Caco-2 (cell line): ENCODE results near the gene NALCN. TPM values are rescaled to one million over a fixed set of nuclear protein-coding genes. Genes with fewer than 3 reads are reported as not detected.
"Not testable (repeated sequence)": the region's sequence is repeated elsewhere in the genome, so short reads cannot be mapped to it uniquely, and the experiment has no call there.

Experiments used
- BruUV-seq: library from RNA; stranded (reverse); fragments of 400-500 nt; replicated peaks from 2 replicates; lab custom pipeline; 2021; lab: Mats Ljungman, UMichigan
- CTCF ChIA-PET: fragments of 300-600 bp; sonication (Branson Sonifier 250); formaldehyde crosslinking; loops from one replicate; lab custom pipeline; 2022; ENCODE audit warnings: antibody characterized with exemption; lab: Charles Lee
- POLR2A ChIA-PET: fragments of 300-600 bp; sonication (Branson Sonifier 250); formaldehyde crosslinking; loops from one replicate; lab custom pipeline; 2022; ENCODE audit warnings: antibody characterized with exemption; lab: Charles Lee
- DNase-seq, 2 experiments: peaks; one replicate each; pipeline versions ENCODE4 v3.0.0 to v3.0.0-alpha.2; 2020 to 2022
- H3K27me3 ChIP-seq: replicated peaks from 2 replicates; pipeline ENCODE4 v1.6.0; 2011; ENCODE audit warnings: low read length; ENCODE audit not compliant: control insufficient read depth, insufficient read depth
- H3K36me3 ChIP-seq: 2 replicates; pipeline ENCODE4 v1.5.1; 2011; ENCODE audit warnings: low read length; ENCODE audit not compliant: control insufficient read depth, insufficient read depth
- H3K4me1 ChIP-seq: fragments of 250-450 bp; sonication (Bioruptor Pico); 2 replicates; pipeline ENCODE4 v1.5.1; 2020; ENCODE audit warnings: mild to moderate bottlenecking
- H3K4me3 ChIP-seq: 2 replicates; pipeline ENCODE4 v1.5.1; 2011; ENCODE audit warnings: low read depth, mild to moderate bottlenecking, control low read depth, low read length
- H3K9me3 ChIP-seq: fragments of 250-450 bp; sonication (Bioruptor Pico); 2 replicates; pipeline ENCODE4 v1.5.1; 2020; ENCODE audit warnings: mild to moderate bottlenecking, moderate library complexity
- H3K27ac Mint-ChIP-seq: one replicate; pipeline ENCODE4 v1.8.0; 2022; ENCODE audit warnings: mixed read lengths; ENCODE audit not compliant: unreplicated experiment
- H3K27me3 Mint-ChIP-seq: one replicate; pipeline ENCODE4 v1.8.0; 2022; ENCODE audit warnings: mixed read lengths; ENCODE audit not compliant: insufficient read depth, unreplicated experiment
- H3K36me3 Mint-ChIP-seq: one replicate; pipeline ENCODE4 v1.8.0; 2022; ENCODE audit warnings: mild to moderate bottlenecking, mixed read lengths; ENCODE audit not compliant: insufficient read depth, unreplicated experiment
- H3K4me1 Mint-ChIP-seq: one replicate; pipeline ENCODE4 v1.8.0; 2022; ENCODE audit warnings: low read depth, mixed read lengths; ENCODE audit not compliant: unreplicated experiment
- H3K4me3 Mint-ChIP-seq: one replicate; pipeline ENCODE4 v1.8.0; 2022; ENCODE audit warnings: mild to moderate bottlenecking, moderate library complexity, mixed read lengths; ENCODE audit not compliant: unreplicated experiment
- H3K9me3 Mint-ChIP-seq: one replicate; pipeline ENCODE4 v1.8.0; 2022; ENCODE audit warnings: mixed read lengths; ENCODE audit not compliant: unreplicated experiment
- CTCF ChIP-seq, 2 experiments: fragments of 200-600 bp in 1 of 2; IDR thresholded peaks; 1 replicate in 1 of 2; 2 replicates in 1 of 2; pipeline versions ENCODE4 v1.5.1 to v1.8.0; 2011 to 2022; ENCODE audit warnings: antibody characterized with exemption in 1 of 2, control low read depth in 1 of 2, inconsistent platforms in 1 of 2, low read depth in 1 of 2, low read length in 1 of 2, mild to moderate bottlenecking in 1 of 2, moderate library complexity in 1 of 2; ENCODE audit not compliant: insufficient read depth in 1 of 2, severe bottlenecking in 1 of 2, unreplicated experiment in 1 of 2
- intact Hi-C: fragments of 100-400 bp; cut with micrococcal nuclease; formaldehyde crosslinking; loops from one replicate; pipeline ENCODE4 v1.10.0; 2022; ENCODE audit not compliant: unreplicated experiment
- total RNA-seq: library from RNA; stranded (reverse); gene quantifications from 2 replicates; pipeline ENCODE4 v1.2.3, GENCODE V29; 2022

The NALCN gene
- total RNA-seq, 1 experiment from 2014 or later, result not detected

GRCh38 chr13:101325423-101325822 is 90.9 kb downstream of the NALCN start:
- no peak overlapping the region for H3K4me3 Mint-ChIP-seq
- no peaks in the 10 kb centered on the region for H3K4me1 Mint-ChIP-seq
- no peak overlapping the region for H3K27ac Mint-ChIP-seq
- TF ChIP-seq CTCF (IDR thresholded peaks at IDR 0.05; ENCODE audit: insufficient read depth in 1 of 2, low read depth in 1 of 2, low read length in 1 of 2, severe bottlenecking in 1 of 2, unreplicated experiment in 1 of 2), result no peak
- ChIA-PET POLR2A (no interaction called here), CTCF (no interaction called here)
- Histone ChIP-seq H3K9me3 (no peaks in the 10 kb centered on the region), H3K4me3 (no peak overlapping the region), H3K36me3 (no peaks in the 10 kb centered on the region), H3K27me3 (no peaks in the 10 kb centered on the region), H3K4me1 (no peaks in the 10 kb centered on the region)
- no TSS peak for BruUV-seq
- no peaks in the 10 kb centered on the region for H3K9me3 Mint-ChIP-seq
- intact Hi-C loops, result no loop called here
- DNase-seq, result no peak
- H3K36me3 Mint-ChIP-seq, result no peaks in the 10 kb centered on the region
- H3K27me3 Mint-ChIP-seq, result no peaks in the 10 kb centered on the region

- intact Hi-C loops, result no loop called here
- no peak overlapping the region for H3K4me3 Mint-ChIP-seq
Measured at GRCh38 chr13:101323601-101324000, 92.7 kb downstream of the NALCN start.

GRCh38 chr13:101317986-101318523 is 98.3 kb downstream of the NALCN start:
- Histone ChIP-seq H3K9me3 (no peaks in the 10 kb centered on the region), H3K4me1 (no peaks in the 10 kb centered on the region), H3K27me3 (no peaks in the 10 kb centered on the region), H3K36me3 (no peaks in the 10 kb centered on the region), H3K4me3 (no peak overlapping the region)
- intact Hi-C loops, result no loop called here
- no peak for DNase-seq
- no peak overlapping the region for H3K4me3 Mint-ChIP-seq
- no peaks in the 10 kb centered on the region for H3K9me3 Mint-ChIP-seq
- ChIA-PET CTCF (no interaction called here), POLR2A (no interaction called here)
- H3K27ac Mint-ChIP-seq, result no peak overlapping the region
- H3K27me3 Mint-ChIP-seq, result peaks cover 2% of the 10 kb centered on the region
- no peaks in the 10 kb centered on the region for H3K4me1 Mint-ChIP-seq
- TF ChIP-seq CTCF (IDR thresholded peaks at IDR 0.05; ENCODE audit: insufficient read depth in 1 of 2, low read depth in 1 of 2, low read length in 1 of 2, severe bottlenecking in 1 of 2, unreplicated experiment in 1 of 2), result no peak
- H3K36me3 Mint-ChIP-seq, result no peaks in the 10 kb centered on the region
- no TSS peak for BruUV-seq

More at GRCh38 chr13:101323601-101324000, 92.7 kb downstream of the NALCN start:
- Mint-ChIP-seq H3K4me1 (no peaks in the 10 kb centered on the region), H3K27ac (no peak overlapping the region), H3K36me3 (no peaks in the 10 kb centered on the region), H3K9me3 (no peaks in the 10 kb centered on the region), H3K27me3 (no peaks in the 10 kb centered on the region)
- H3K4me3 ChIP-seq, result no peak overlapping the region
- ChIA-PET CTCF (no interaction called here), POLR2A (no interaction called here)
- no peaks in the 10 kb centered on the region for H3K36me3 ChIP-seq
- no peaks in the 10 kb centered on the region for H3K4me1 ChIP-seq
- no TSS peak for BruUV-seq
- TF ChIP-seq CTCF (IDR thresholded peaks at IDR 0.05; ENCODE audit: insufficient read depth in 1 of 2, low read depth in 1 of 2, low read length in 1 of 2, severe bottlenecking in 1 of 2, unreplicated experiment in 1 of 2), result no peak
- no peaks in the 10 kb centered on the region for H3K9me3 ChIP-seq
- no peak for DNase-seq
- no peaks in the 10 kb centered on the region for H3K27me3 ChIP-seq

GRCh38 chr13:101313479-101313878 is 102.8 kb downstream of the NALCN start:
- H3K4me3 ChIP-seq, H3K4me3 Mint-ChIP-seq, H3K9me3 ChIP-seq, CTCF ChIA-PET, H3K36me3 Mint-ChIP-seq, POLR2A ChIA-PET, intact Hi-C loops, H3K4me1 ChIP-seq, H3K4me1 Mint-ChIP-seq, DNase-seq, H3K9me3 Mint-ChIP-seq, BruUV-seq, H3K27me3 ChIP-seq, H3K27ac Mint-ChIP-seq, H3K36me3 ChIP-seq: not testable (repeated sequence)
- H3K27me3 Mint-ChIP-seq, result peaks cover 10% of the 10 kb centered on the region
